SK-N-SH (cell line): Measurements from ENCODE around the gene ANO6.
A peak's percentile ranks its signal among the peaks of the same experiment; 100 is the strongest.

ENCODE experiments used
- CTCF ChIP-seq: fragments of 200-600 bp; sonication (generic); IDR thresholded peaks from 2 replicates; pipeline ENCODE4 v1.6.1; 2017; ENCODE audit warnings: antibody characterized with exemption, mild to moderate bottlenecking, moderate library complexity
- FOXM1 ChIP-seq: IDR thresholded peaks from 2 replicates; pipeline ENCODE4 v1.4.0; 2012; ENCODE audit warnings: low read depth, mild to moderate bottlenecking
- IRF3 ChIP-seq: fragments of 150-350 bp; IDR thresholded peaks from 2 replicates; pipeline ENCODE4 v1.6.1; 2016; ENCODE audit warnings: mild to moderate bottlenecking, low read depth, low read length
- RAD21 ChIP-seq: IDR thresholded peaks from 2 replicates; pipeline ENCODE4 v1.6.1; 2012; ENCODE audit warnings: mild to moderate bottlenecking, low read length
- SMC3 ChIP-seq: IDR thresholded peaks from 2 replicates; pipeline ENCODE4 v1.6.1; 2012; ENCODE audit warnings: low read depth, low read length, improper control_type of control experiment
- TAF1 ChIP-seq: IDR thresholded peaks from 2 replicates; pipeline ENCODE4 v1.6.1; 2012; ENCODE audit warnings: low read depth, mild to moderate bottlenecking, low read length, moderate library complexity, borderline replicate concordance

GRCh38 chr12:45234139-45234865 is 18.4 kb downstream of the ANO6 start:
- TF ChIP-seq FOXM1 (peak; percentile 60; the same call in 1 of the 2 replicates), TAF1 (peak; percentile 28; the same call in 1 of the 2 replicates), RAD21 (no peak), IRF3 (no peak), CTCF (no peak), SMC3 (no peak)
